ENCODE data around the gene SRCAP. TPM values are rescaled to one million over a fixed set of nuclear protein-coding genes. Genes with fewer than 3 reads are reported as not detected.

Gene SRCAP
- total RNA-seq, 1 donor from 2014 or later, result 60.1 TPM

GRCh38 chr16:30652005-30652296 lies 47.0 kb upstream of the SRCAP start:
- TF ChIP-seq, protein P1, sequence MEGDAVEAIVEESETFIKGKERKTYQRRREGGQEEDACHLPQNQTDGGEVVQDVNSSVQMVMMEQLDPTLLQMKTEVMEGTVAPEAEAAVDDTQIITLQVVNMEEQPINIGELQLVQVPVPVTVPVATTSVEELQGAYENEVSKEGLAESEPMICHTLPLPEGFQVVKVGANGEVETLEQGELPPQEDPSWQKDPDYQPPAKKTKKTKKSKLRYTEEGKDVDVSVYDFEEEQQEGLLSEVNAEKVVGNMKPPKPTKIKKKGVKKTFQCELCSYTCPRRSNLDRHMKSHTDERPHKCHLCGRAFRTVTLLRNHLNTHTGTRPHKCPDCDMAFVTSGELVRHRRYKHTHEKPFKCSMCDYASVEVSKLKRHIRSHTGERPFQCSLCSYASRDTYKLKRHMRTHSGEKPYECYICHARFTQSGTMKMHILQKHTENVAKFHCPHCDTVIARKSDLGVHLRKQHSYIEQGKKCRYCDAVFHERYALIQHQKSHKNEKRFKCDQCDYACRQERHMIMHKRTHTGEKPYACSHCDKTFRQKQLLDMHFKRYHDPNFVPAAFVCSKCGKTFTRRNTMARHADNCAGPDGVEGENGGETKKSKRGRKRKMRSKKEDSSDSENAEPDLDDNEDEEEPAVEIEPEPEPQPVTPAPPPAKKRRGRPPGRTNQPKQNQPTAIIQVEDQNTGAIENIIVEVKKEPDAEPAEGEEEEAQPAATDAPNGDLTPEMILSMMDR (IDR thresholded peaks at IDR 0.05; ENCODE audit: partially characterized antibody, unreplicated experiment), result no peak
- peaks cover 10% of the 10 kb centered on the region for H3K4me1 Mint-ChIP-seq (ENCODE audit: low read depth, unreplicated experiment)
- no peak for DNase-seq
- H3K36me3 Mint-ChIP-seq (ENCODE audit: unreplicated experiment), result no peaks in the 10 kb centered on the region
- H3K27me3 Mint-ChIP-seq (ENCODE audit: unreplicated experiment), result peaks cover 10% of the 10 kb centered on the region
- peak overlapping the region; percentile 85 for H3K27ac Mint-ChIP-seq (ENCODE audit: unreplicated experiment)
- H3K4me3 Mint-ChIP-seq (ENCODE audit: unreplicated experiment), result peak overlapping the region; percentile 94
- H3K9me3 Mint-ChIP-seq (ENCODE audit: unreplicated experiment), result peaks cover 12% of the 10 kb centered on the region

DNA sequence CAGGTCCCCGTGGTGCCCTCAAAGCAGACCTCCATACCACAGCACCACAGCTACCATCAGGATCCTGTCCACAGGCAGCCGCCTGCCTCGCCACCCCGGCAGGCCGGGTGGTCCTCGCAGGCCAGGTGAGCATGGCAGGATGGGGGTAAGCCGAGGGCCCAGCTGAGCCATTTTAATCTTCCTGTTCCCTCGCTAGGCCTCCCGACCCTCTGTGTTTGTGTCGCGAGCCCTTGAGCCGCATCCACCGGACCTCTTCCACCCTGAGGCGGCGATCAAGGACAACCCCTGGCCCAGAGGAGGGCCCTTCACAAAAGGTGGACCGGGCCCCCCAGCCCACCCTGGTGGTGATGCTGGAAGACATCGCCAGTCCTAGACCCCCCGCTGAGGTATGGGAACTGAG lies 46.3 kb upstream of the SRCAP start:
- TF ChIP-seq, protein P1 (IDR thresholded peaks at IDR 0.05; ENCODE audit: partially characterized antibody, unreplicated experiment), result no peak
- H3K4me3 Mint-ChIP-seq (ENCODE audit: unreplicated experiment), result peak overlapping the region; percentile 94
- no peak for DNase-seq
- peaks cover 14% of the 10 kb centered on the region for H3K27me3 Mint-ChIP-seq (ENCODE audit: unreplicated experiment)
- H3K4me1 Mint-ChIP-seq (ENCODE audit: low read depth, unreplicated experiment), result peaks cover 12% of the 10 kb centered on the region
- H3K9me3 Mint-ChIP-seq (ENCODE audit: unreplicated experiment), result peaks cover 17% of the 10 kb centered on the region
- no peak overlapping the region for H3K27ac Mint-ChIP-seq (ENCODE audit: unreplicated experiment)
- H3K36me3 Mint-ChIP-seq (ENCODE audit: unreplicated experiment), result no peaks in the 10 kb centered on the region

- no peak for DNase-seq
- Mint-ChIP-seq H3K4me1 (ENCODE audit: low read depth, unreplicated experiment) (peaks cover 12% of the 10 kb centered on the region), H3K36me3 (ENCODE audit: unreplicated experiment) (no peaks in the 10 kb centered on the region), H3K9me3 (ENCODE audit: unreplicated experiment) (peaks cover 24% of the 10 kb centered on the region), H3K27me3 (ENCODE audit: unreplicated experiment) (peaks cover 21% of the 10 kb centered on the region), H3K4me3 (ENCODE audit: unreplicated experiment) (no peak overlapping the region), H3K27ac (ENCODE audit: unreplicated experiment) (no peak overlapping the region)
- TF ChIP-seq, protein P1 (IDR thresholded peaks at IDR 0.05; ENCODE audit: partially characterized antibody, unreplicated experiment), result no peak
These were observed 44.1 kb upstream of the SRCAP start for GRCh38 chr16:30654856-30655255.

GRCh38 chr16:30655815-30656347 lies 43.1 kb upstream of the SRCAP start:
- no peak for DNase-seq
- Mint-ChIP-seq H3K36me3 (ENCODE audit: unreplicated experiment) (peaks cover 4% of the 10 kb centered on the region), H3K4me3 (ENCODE audit: unreplicated experiment) (no peak overlapping the region), H3K27me3 (ENCODE audit: unreplicated experiment) (peaks cover 19% of the 10 kb centered on the region), H3K9me3 (ENCODE audit: unreplicated experiment) (peaks cover 20% of the 10 kb centered on the region), H3K27ac (ENCODE audit: unreplicated experiment) (no peak overlapping the region), H3K4me1 (ENCODE audit: low read depth, unreplicated experiment) (peaks cover 15% of the 10 kb centered on the region)
- TF ChIP-seq, protein P1 (IDR thresholded peaks at IDR 0.05; ENCODE audit: partially characterized antibody, unreplicated experiment), result no peak

- H3K36me3 Mint-ChIP-seq (ENCODE audit: unreplicated experiment), result peaks cover 4% of the 10 kb centered on the region
- DNase-seq, result no peak
- H3K9me3 Mint-ChIP-seq (ENCODE audit: unreplicated experiment), result peaks cover 19% of the 10 kb centered on the region
- H3K27ac Mint-ChIP-seq (ENCODE audit: unreplicated experiment), result no peak overlapping the region
- TF ChIP-seq, protein P1 (IDR thresholded peaks at IDR 0.05; ENCODE audit: partially characterized antibody, unreplicated experiment), result no peak
- H3K4me3 Mint-ChIP-seq (ENCODE audit: unreplicated experiment), result peak overlapping the region; percentile 25
- peaks cover 17% of the 10 kb centered on the region for H3K27me3 Mint-ChIP-seq (ENCODE audit: unreplicated experiment)
- H3K4me1 Mint-ChIP-seq (ENCODE audit: low read depth, unreplicated experiment), result peaks cover 18% of the 10 kb centered on the region
These were observed 42.6 kb upstream of the SRCAP start for GRCh38 chr16:30656388-30656787.
